Amniotic stem cell (primary cell): ENCODE results near the gene LMTK2.

Experiments used
- DNase-seq: peaks from one replicate; lab custom pipeline; 2025; lab: John Stamatoyannopoulos, UW

Gene LMTK2

GRCh38 chr7:98234429-98235147 is 127.9 kb downstream of the LMTK2 start:
- DNase-seq, result no peak

- no peak for DNase-seq
These were observed 129.2 kb downstream of the LMTK2 start for GRCh38 chr7:98235901-98236300.

- no peak for DNase-seq
These were observed 129.9 kb downstream of the LMTK2 start for GRCh38 chr7:98236355-98237185.

GRCh38 chr7:98238076-98238475 is 131.4 kb downstream of the LMTK2 start:
- no peak for DNase-seq

- no peak for DNase-seq
These were observed 132.3 kb downstream of the LMTK2 start for GRCh38 chr7:98238976-98239375.

- no peak for DNase-seq
These were observed 134.5 kb downstream of the LMTK2 start for GRCh38 chr7:98240961-98241673.

- DNase-seq, result no peak
These were observed 135.1 kb downstream of the LMTK2 start for GRCh38 chr7:98241674-98242241.

- DNase-seq, result no peak
These were observed 135.7 kb downstream of the LMTK2 start for GRCh38 chr7:98242342-98242741.

- no peak for DNase-seq
These were observed 136.3 kb downstream of the LMTK2 start for GRCh38 chr7:98242934-98243333.

- DNase-seq, result no peak
These were observed 138.2 kb downstream of the LMTK2 start for GRCh38 chr7:98244871-98245270.

GRCh38 chr7:98248156-98248555 is 141.5 kb downstream of the LMTK2 start:
- no peak for DNase-seq

- no peak for DNase-seq
These were observed 142.4 kb downstream of the LMTK2 start for GRCh38 chr7:98249106-98249505.

GRCh38 chr7:98250789-98251188 is 144.1 kb downstream of the LMTK2 start:
- DNase-seq, result no peak

GRCh38 chr7:98251231-98251600 is 144.6 kb downstream of the LMTK2 start:
- no peak for DNase-seq

GRCh38 chr7:98251601-98252424 is 145.2 kb downstream of the LMTK2 start, which contains the start of gene TECPR1:
Gene TECPR1 (minus strand): TSS chr7:98252232. CDS start chr7:98246146, 6,086 bp downstream.
- DNase-seq, result peak; percentile 84

GRCh38 chr7:98252425-98253054 is 145.9 kb downstream of the LMTK2 start:
- no peak for DNase-seq

- DNase-seq, result no peak
These were observed 147.9 kb downstream of the LMTK2 start for GRCh38 chr7:98254516-98254915.

GRCh38 chr7:98254951-98255610 is 148.4 kb downstream of the LMTK2 start:
- DNase-seq, result no peak

GRCh38 chr7:98256431-98256830 is 149.8 kb downstream of the LMTK2 start:
- DNase-seq, result no peak

- DNase-seq, result no peak
These were observed 151.0 kb downstream of the LMTK2 start for GRCh38 chr7:98257701-98258100.
